SIG-M5 (cell line): ENCODE data around the gene RBM8A.
"Not testable (repeated sequence)": the region's sequence is repeated elsewhere in the genome, so short reads cannot be mapped to it uniquely, and the experiment has no call there.

Experiments used
- DNase-seq: peaks from one replicate; lab custom pipeline; 2025; lab: John Stamatoyannopoulos, UW

Gene RBM8A

GRCh38 chr1:145956361-145956760 is 29.1 kb upstream of the RBM8A start:
- no peak for DNase-seq

- no peak for DNase-seq
Measured at GRCh38 chr1:145955436-145955835, 28.2 kb upstream of the RBM8A start.

- no peak for DNase-seq
Measured at GRCh38 chr1:145953861-145954260, 26.6 kb upstream of the RBM8A start.

- no peak for DNase-seq
Measured at GRCh38 chr1:145952903-145953302, 25.6 kb upstream of the RBM8A start.

GRCh38 chr1:145951526-145951925 is 24.2 kb upstream of the RBM8A start:
- DNase-seq: no peak

- no peak for DNase-seq
Measured at GRCh38 chr1:145949219-145949618, 21.9 kb upstream of the RBM8A start.

GRCh38 chr1:145947551-145947950 is 20.3 kb upstream of the RBM8A start:
- DNase-seq: no peak

GRCh38 chr1:145946477-145946986 is 19.2 kb upstream of the RBM8A start:
- no peak for DNase-seq

GRCh38 chr1:145944532-145944931 is 17.2 kb upstream of the RBM8A start:
- DNase-seq: no peak

- DNase-seq: no peak
Measured at GRCh38 chr1:145942871-145943270, 15.6 kb upstream of the RBM8A start.

- DNase-seq: no peak
Measured at GRCh38 chr1:145942405-145942804, 15.1 kb upstream of the RBM8A start.

- DNase-seq: no peak
Measured at GRCh38 chr1:145937436-145937835, 10.2 kb upstream of the RBM8A start.

- no peak for DNase-seq
Measured at GRCh38 chr1:145936247-145936646, 9.0 kb upstream of the RBM8A start.

GRCh38 chr1:145935708-145936107 is 8.4 kb upstream of the RBM8A start:
- DNase-seq: no peak

GRCh38 chr1:145932522-145933009 is 5.3 kb upstream of the RBM8A start:
- DNase-seq: peak; percentile 35

GRCh38 chr1:145927916-145928643 is 796 bp upstream of the RBM8A start:
- no peak for DNase-seq

- no peak for DNase-seq
Measured at GRCh38 chr1:145926686-145927062, 610 bp downstream of the RBM8A start.

GRCh38 chr1:145922266-145922665 is 5.0 kb downstream of the RBM8A start:
- DNase-seq: no peak

- DNase-seq: not testable (repeated sequence)
Measured at GRCh38 chr1:145920297-145920696, 7.0 kb downstream of the RBM8A start.

- DNase-seq: no peak
Measured at GRCh38 chr1:145918992-145919939, 8.0 kb downstream of the RBM8A start.

- DNase-seq: peak; percentile 96
Measured at GRCh38 chr1:145918144-145918991, 8.9 kb downstream of the RBM8A start, which contains the start of gene PEX11B. Gene PEX11B, minus strand, starts transcription at chr1:145918717. Its CDS starts 29 bp downstream, at chr1:145918688.

GRCh38 chr1:145917595-145917994 is 9.7 kb downstream of the RBM8A start:
- DNase-seq: no peak
